Testis (tissue), 2 donors: ENCODE data around the gene ACSF2.

ENCODE experiments used
- POLR2A ChIP-seq: fragments of 450-650 bp; IDR thresholded peaks from one replicate; pipeline ENCODE4 v1.6.1; 2017; ENCODE audit warnings: antibody characterized with exemption, mild to moderate bottlenecking, moderate library complexity
- TF ChIP-seq, protein P1 (sequence below), 3 experiments: fragments of 450-650 bp in 2 of 3; fragments of 200-600 bp in 1 of 3; sonication (generic) in 1 of 3; IDR thresholded peaks; one replicate each; pipeline ENCODE4 v1.5.1; 2016 to 2019; ENCODE audit warnings: antibody characterized with exemption in 3 of 3, mild to moderate bottlenecking in 2 of 3, moderate library complexity in 1 of 3

DNA sequence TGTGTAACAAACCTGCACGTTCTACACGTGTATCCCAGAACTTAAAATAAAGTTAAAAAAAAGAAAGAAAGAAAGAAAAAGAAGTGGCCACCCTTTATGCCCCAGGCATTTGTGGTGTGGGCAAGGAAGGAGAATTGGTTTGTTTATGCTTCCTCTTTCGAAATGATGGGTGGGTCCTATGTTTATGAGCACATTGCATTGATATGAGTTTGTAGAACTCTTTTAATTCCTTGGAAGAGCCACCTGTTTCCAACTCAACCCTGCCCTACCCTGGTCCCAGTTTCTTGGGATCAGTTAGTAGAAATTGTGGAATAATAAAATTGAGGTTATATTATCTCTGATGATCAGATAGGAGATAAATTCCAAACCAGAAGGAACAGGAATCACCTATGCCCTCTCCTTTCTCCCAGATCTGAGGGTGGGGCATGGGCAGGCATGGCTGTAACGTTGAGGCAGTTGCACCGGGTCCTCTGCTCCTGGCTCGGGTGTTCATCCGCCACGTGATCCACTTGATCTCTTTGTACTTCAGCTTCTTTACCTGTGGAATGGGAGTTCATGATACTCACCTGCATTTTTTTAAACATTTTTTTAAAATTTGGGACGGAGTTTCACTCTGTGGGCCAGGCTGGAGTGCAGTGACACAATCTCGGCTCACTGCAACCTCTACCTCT is 26.7 kb downstream of the ACSF2 start:
- TF ChIP-seq, protein P1, sequence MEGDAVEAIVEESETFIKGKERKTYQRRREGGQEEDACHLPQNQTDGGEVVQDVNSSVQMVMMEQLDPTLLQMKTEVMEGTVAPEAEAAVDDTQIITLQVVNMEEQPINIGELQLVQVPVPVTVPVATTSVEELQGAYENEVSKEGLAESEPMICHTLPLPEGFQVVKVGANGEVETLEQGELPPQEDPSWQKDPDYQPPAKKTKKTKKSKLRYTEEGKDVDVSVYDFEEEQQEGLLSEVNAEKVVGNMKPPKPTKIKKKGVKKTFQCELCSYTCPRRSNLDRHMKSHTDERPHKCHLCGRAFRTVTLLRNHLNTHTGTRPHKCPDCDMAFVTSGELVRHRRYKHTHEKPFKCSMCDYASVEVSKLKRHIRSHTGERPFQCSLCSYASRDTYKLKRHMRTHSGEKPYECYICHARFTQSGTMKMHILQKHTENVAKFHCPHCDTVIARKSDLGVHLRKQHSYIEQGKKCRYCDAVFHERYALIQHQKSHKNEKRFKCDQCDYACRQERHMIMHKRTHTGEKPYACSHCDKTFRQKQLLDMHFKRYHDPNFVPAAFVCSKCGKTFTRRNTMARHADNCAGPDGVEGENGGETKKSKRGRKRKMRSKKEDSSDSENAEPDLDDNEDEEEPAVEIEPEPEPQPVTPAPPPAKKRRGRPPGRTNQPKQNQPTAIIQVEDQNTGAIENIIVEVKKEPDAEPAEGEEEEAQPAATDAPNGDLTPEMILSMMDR (IDR thresholded peaks at IDR 0.05) = no peak
- no peak for TF ChIP-seq POLR2A
